Smooth muscle cell (in vitro differentiated cells): ENCODE data around the gene TEF. TPM values are rescaled to one million over a fixed set of nuclear protein-coding genes. Genes with fewer than 3 reads are reported as not detected.

ENCODE experiments used
- DNase-seq: peaks from one replicate; lab custom pipeline; 2025; ENCODE audit not compliant: unreplicated experiment; lab: John Stamatoyannopoulos, UW
- H2AFZ ChIP-seq: fragments of 200-600 bp; sonication (generic); 2 replicates; pipeline ENCODE4 v1.6.0; 2016; ENCODE audit warnings: antibody characterized with exemption, low read depth, mild to moderate bottlenecking
- H3F3A ChIP-seq: fragments of 200-600 bp; sonication (generic); 2 replicates; pipeline ENCODE4 v1.6.0; 2017; ENCODE audit warnings: antibody characterized with exemption, low read depth
- H3K27ac ChIP-seq: fragments of 200-600 bp; sonication (generic); 2 replicates; pipeline ENCODE4 v1.5.1; 2016; ENCODE audit warnings: low read depth, mild to moderate bottlenecking
- H3K27me3 ChIP-seq: fragments of 200-600 bp; sonication (generic); 2 replicates; pipeline ENCODE4 v1.6.1; 2016; ENCODE audit warnings: low read depth, mild to moderate bottlenecking
- H3K36me3 ChIP-seq: fragments of 200-600 bp; sonication (generic); 2 replicates; pipeline ENCODE4 v1.5.1; 2016; ENCODE audit warnings: low read depth
- H3K4me1 ChIP-seq: fragments of 200-600 bp; sonication (generic); 2 replicates; pipeline ENCODE4 v1.5.1; 2016; ENCODE audit warnings: low read depth
- H3K4me2 ChIP-seq: fragments of 200-600 bp; sonication (generic); 2 replicates; pipeline ENCODE4 v1.6.0; 2016; ENCODE audit warnings: mild to moderate bottlenecking
- H3K4me3 ChIP-seq: fragments of 200-600 bp; sonication (generic); 2 replicates; pipeline ENCODE4 v1.5.1; 2016; ENCODE audit warnings: mild to moderate bottlenecking
- H3K79me2 ChIP-seq: fragments of 200-600 bp; sonication (generic); 2 replicates; pipeline ENCODE4 v1.6.0; 2016; ENCODE audit warnings: low read depth, mild to moderate bottlenecking
- H3K9ac ChIP-seq: fragments of 200-600 bp; sonication (generic); 2 replicates; pipeline ENCODE4 v1.6.0; 2016; ENCODE audit warnings: low read depth
- H3K9me3 ChIP-seq: fragments of 200-600 bp; sonication (generic); replicated peaks from 2 replicates; pipeline ENCODE4 v1.5.1; 2016; ENCODE audit warnings: low read depth
- H4K20me1 ChIP-seq: fragments of 200-600 bp; sonication (generic); 2 replicates; pipeline ENCODE4 v1.6.0; 2016; ENCODE audit warnings: low read depth
- CTCF ChIP-seq: fragments of 200-600 bp; sonication (generic); IDR thresholded peaks from 2 replicates; pipeline ENCODE4 v1.5.1; 2017; ENCODE audit warnings: borderline replicate concordance, mild to moderate bottlenecking, antibody characterized with exemption; ENCODE audit not compliant: insufficient read depth, poor library complexity, severe bottlenecking
- WGBS: methylation state at CpG from one replicate; pipeline ENCODE4 v1.1.7; 2016; ENCODE audit warnings: low lambda C conversion rate; 5-methylcytosine and 5-hydroxymethylcytosine counted together
- polyA plus RNA-seq: library from polyadenylated mRNA; unstranded; fragments of >200 nt; fragmentation: Nextera tagmentation; extraction: Ambion mirVana; gene quantifications from 2 replicates; pipeline ENCODE4 v1.2.1, GENCODE V29; 2016
- total RNA-seq: library from RNA; depleted of rRNA; stranded (reverse); fragments of >200 nt; gene quantifications from 2 replicates; pipeline ENCODE4 v1.2.3, GENCODE V29; 2014

TEF gene
- total and polyA plus RNA-seq, 2 experiments from 2014 or later, result 6.4 to 7.6 TPM

- no peaks in the 10 kb centered on the region for H3K9me3 ChIP-seq
Observed at GRCh38 chr22:41340357-41340756, 41.4 kb upstream of the TEF start.

GRCh38 chr22:41341012-41341411 is 40.7 kb upstream of the TEF start:
- H3K4me2 ChIP-seq, result no peak overlapping the region
- no peaks in the 10 kb centered on the region for H4K20me1 ChIP-seq
- H3K4me3 ChIP-seq, result no peak overlapping the region
- no peaks in the 10 kb centered on the region for H3K79me2 ChIP-seq
- H3K4me1 ChIP-seq, result no peaks in the 10 kb centered on the region
- 99% methylated on average over 7 of the region's 8 CpGs for WGBS
- H3K9ac ChIP-seq, result no peak overlapping the region
- no peak for DNase-seq
- H3K36me3 ChIP-seq, result no peaks in the 10 kb centered on the region
- H3K9me3 ChIP-seq, result no peaks in the 10 kb centered on the region
- H2AFZ ChIP-seq, result no peak overlapping the region
- H3K27me3 ChIP-seq, result no peaks in the 10 kb centered on the region
- no peak overlapping the region for H3K27ac ChIP-seq
- no peaks in the 10 kb centered on the region for H3F3A ChIP-seq
- no peak for TF ChIP-seq CTCF

More at GRCh38 chr22:41340357-41340756, 41.4 kb upstream of the TEF start:
- Histone ChIP-seq H3F3A (no peaks in the 10 kb centered on the region), H4K20me1 (no peaks in the 10 kb centered on the region), H3K4me3 (no peak overlapping the region), H3K27me3 (no peaks in the 10 kb centered on the region), H3K27ac (no peak overlapping the region), H3K4me1 (no peaks in the 10 kb centered on the region), H2AFZ (no peak overlapping the region), H3K4me2 (no peak overlapping the region), H3K79me2 (no peaks in the 10 kb centered on the region), H3K36me3 (no peaks in the 10 kb centered on the region), H3K9ac (no peak overlapping the region)
- no peak for DNase-seq
- 98% methylated on average over 11 of the region's 11 CpGs for WGBS
- no peak for TF ChIP-seq CTCF

DNA sequence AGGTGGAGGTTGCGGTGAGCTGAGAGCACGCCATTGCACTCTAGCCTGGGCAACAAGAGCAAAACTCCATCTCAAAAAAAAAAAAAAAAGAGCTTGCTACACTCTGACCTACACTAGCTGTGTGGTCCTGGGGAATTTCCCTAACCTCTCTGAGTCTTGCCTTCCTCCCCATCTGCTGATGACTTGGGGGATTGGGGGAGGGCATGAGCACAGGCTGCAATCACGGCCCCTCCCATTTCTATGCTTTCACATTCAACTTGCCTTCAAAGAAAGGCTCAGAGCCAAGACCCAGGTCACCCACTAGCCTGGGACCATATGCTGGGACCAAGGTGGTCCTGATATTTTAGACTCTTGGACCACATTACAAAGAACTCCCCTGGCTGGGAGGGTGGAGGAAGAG is 39.8 kb upstream of the TEF start:
- H3K4me1 ChIP-seq, result no peaks in the 10 kb centered on the region
- 100% methylated on average over 1 of the region's 3 CpGs for WGBS
- H3K4me2 ChIP-seq, result no peak overlapping the region
- H3K4me3 ChIP-seq, result no peak overlapping the region
- H3K79me2 ChIP-seq, result no peaks in the 10 kb centered on the region
- H3K36me3 ChIP-seq, result no peaks in the 10 kb centered on the region
- H3K9ac ChIP-seq, result no peak overlapping the region
- H4K20me1 ChIP-seq, result no peaks in the 10 kb centered on the region
- TF ChIP-seq CTCF, result no peak
- DNase-seq, result no peak
- H3K9me3 ChIP-seq, result no peaks in the 10 kb centered on the region
- H3F3A ChIP-seq, result no peaks in the 10 kb centered on the region
- H2AFZ ChIP-seq, result no peak overlapping the region
- no peak overlapping the region for H3K27ac ChIP-seq
- H3K27me3 ChIP-seq, result no peaks in the 10 kb centered on the region

- H3K4me2 ChIP-seq, result no peak overlapping the region
- H3K79me2 ChIP-seq, result no peaks in the 10 kb centered on the region
- DNase-seq, result no peak
- H2AFZ ChIP-seq, result no peak overlapping the region
- H3K4me1 ChIP-seq, result no peaks in the 10 kb centered on the region
- TF ChIP-seq CTCF, result no peak
- H3K9me3 ChIP-seq, result no peaks in the 10 kb centered on the region
- over 99% methylated on average over 17 of the region's 18 CpGs for WGBS
- no peaks in the 10 kb centered on the region for H3K36me3 ChIP-seq
- no peak overlapping the region for H3K9ac ChIP-seq
- H3K27ac ChIP-seq, result no peak overlapping the region
- H3K27me3 ChIP-seq, result no peaks in the 10 kb centered on the region
- no peaks in the 10 kb centered on the region for H3F3A ChIP-seq
- H3K4me3 ChIP-seq, result no peak overlapping the region
- H4K20me1 ChIP-seq, result no peaks in the 10 kb centered on the region
Observed at GRCh38 chr22:41343300-41343699, 38.4 kb upstream of the TEF start.
